ENCODE data around the gene SORCS2. TPM values are rescaled to one million over a fixed set of nuclear protein-coding genes. Genes with fewer than 3 reads are reported as not detected.

The SORCS2 gene
- total RNA-seq, 2 experiments from 2014 or later, result 0.07 to 0.15 TPM

DNA sequence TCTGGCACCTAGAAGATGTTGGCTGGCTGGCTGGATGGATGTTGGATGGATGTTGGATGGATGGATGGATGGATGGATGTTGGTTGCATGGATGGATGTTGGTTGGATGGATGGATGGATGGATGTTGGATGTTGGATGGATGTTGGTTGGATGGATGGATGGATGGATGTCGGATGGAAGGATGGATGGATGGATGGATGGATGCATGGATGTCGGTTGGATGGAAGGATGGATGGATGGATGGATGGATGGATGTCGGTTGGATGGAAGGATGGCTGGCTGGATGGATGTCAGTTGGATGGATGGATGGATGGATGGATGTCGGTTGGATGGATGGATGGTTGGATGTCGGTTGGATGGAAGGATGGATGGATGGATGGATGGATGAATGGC, 145.7 kb downstream of the SORCS2 start:
- H3K36me3 Mint-ChIP-seq (ENCODE audit: low read depth), result no peaks in the 10 kb centered on the region
- intact Hi-C loops (cut with micrococcal nuclease), result no loop called here
- CTCF ChIA-PET, result interaction anchor here (1.0 kb wide), 1 partner anchor 21 kb away, joined by 3 read pairs; no protein-coding TSS in a partner anchor

GRCh38 chr4:7338876-7339623, 146.7 kb downstream of the SORCS2 start:
- no peak for DNase-seq
- intact Hi-C loops (cut with micrococcal nuclease), result no loop called here
- Mint-ChIP-seq H3K4me3 (no peak overlapping the region), H3K27ac (no peak overlapping the region), H3K36me3 (ENCODE audit: low read depth) (no peaks in the 10 kb centered on the region), H3K4me1 (ENCODE audit: low read depth) (no peaks in the 10 kb centered on the region), H3K9me3 (no peaks in the 10 kb centered on the region), H3K27me3 (ENCODE audit: low read depth) (no peaks in the 10 kb centered on the region)
- CTCF ChIA-PET, result interaction anchor here (1.0 kb wide), 1 partner anchor 22 kb away, joined by 3 read pairs; no protein-coding TSS in a partner anchor

More for the DNA sequence above, 145.7 kb downstream of the SORCS2 start:
- H3K4me3 Mint-ChIP-seq, result no peak overlapping the region
- no peaks in the 10 kb centered on the region for H3K9me3 Mint-ChIP-seq
- no peaks in the 10 kb centered on the region for H3K27me3 Mint-ChIP-seq (ENCODE audit: low read depth)
- H3K4me1 Mint-ChIP-seq (ENCODE audit: low read depth), result no peaks in the 10 kb centered on the region
- no peak for DNase-seq
- no peak overlapping the region for H3K27ac Mint-ChIP-seq

DNA sequence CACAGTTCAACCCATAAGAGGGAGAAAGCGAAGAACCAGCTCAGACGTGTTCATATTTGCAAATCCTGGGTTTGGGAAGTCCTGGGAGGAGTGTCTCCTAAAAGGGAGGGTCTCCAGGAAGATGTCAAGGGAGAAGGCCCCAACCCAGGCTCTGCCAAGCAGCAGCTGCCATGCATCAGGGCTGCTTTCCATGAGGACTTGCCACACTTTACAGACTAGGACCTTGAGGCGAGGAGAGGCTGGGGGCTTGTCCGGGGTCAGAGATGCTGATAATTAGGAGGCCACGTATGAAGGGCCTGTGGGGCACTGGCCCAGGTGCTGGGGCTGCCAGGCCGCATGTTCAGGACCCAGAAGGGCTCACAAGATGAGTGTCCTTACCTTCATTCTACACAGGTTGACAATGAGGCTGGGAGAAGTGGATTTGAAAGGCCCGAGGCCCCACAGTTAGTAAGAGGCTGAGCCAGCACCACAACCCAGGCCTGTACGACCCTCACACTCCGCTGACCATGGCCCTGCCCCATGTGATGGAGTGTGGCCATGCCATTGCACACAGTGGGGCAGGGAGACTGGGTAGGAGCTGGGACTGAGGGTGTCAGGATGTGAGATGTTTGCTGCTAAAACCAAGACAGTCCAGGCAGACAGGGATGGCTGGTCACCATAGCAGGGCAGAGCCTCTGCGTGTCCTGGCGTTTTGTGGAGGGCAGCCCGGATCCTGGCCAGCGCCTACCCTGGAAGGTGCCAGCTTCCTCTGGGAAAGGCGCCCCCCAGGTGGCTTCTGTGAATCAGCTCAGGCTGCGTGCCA, 147.6 kb downstream of the SORCS2 start:
- DNase-seq, result no peak
- Mint-ChIP-seq H3K9me3 (no peaks in the 10 kb centered on the region), H3K36me3 (ENCODE audit: low read depth) (no peaks in the 10 kb centered on the region), H3K4me1 (ENCODE audit: low read depth) (no peaks in the 10 kb centered on the region), H3K4me3 (no peak overlapping the region), H3K27me3 (ENCODE audit: low read depth) (no peaks in the 10 kb centered on the region), H3K27ac (no peak overlapping the region)
- intact Hi-C loops (cut with micrococcal nuclease), result no loop called here
- CTCF ChIA-PET, result no interaction called here

GRCh38 chr4:7340553-7341433, 148.5 kb downstream of the SORCS2 start:
- Mint-ChIP-seq H3K36me3 (ENCODE audit: low read depth) (no peaks in the 10 kb centered on the region), H3K4me3 (no peak overlapping the region), H3K4me1 (ENCODE audit: low read depth) (no peaks in the 10 kb centered on the region), H3K27ac (no peak overlapping the region), H3K9me3 (peaks cover 4% of the 10 kb centered on the region), H3K27me3 (ENCODE audit: low read depth) (no peaks in the 10 kb centered on the region)
- intact Hi-C loops (cut with micrococcal nuclease), result no loop called here
- CTCF ChIA-PET, result no interaction called here
- no peak for DNase-seq

DNA sequence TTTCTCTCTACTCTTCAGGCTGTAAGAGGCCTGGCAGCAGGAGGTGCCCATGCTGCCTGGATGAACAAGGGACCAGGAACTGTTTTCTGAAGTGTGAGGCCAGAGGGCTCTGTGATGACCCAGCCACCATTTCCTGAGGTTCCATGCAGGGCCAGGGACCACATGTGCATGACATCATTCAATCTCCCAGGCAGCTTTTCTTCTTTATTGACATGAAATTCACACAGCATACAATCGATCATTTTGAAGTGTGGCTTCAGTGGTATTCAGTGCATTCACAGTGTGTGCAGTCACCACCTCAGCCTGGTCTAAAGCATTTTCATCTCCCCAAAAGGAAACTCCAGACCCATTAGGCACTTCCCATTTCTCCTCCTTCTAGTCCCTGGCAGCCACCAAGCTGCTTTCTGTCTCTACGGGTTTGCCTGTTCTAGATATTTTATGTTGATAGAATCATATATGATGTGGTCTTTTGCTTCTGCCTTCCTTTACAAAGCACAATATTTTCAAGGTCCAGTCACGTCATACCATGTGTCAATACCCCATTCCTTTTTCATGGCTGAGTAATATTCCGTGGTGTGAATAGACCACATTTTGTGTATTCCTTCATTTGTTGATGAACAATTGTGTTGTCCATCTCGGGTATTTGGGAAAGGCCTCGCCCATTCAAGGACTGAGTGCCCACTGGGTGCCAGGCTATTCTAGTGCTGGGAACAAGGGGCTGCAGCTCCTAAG, 149.3 kb downstream of the SORCS2 start:
- peaks cover 10% of the 10 kb centered on the region for H3K9me3 Mint-ChIP-seq

DNA sequence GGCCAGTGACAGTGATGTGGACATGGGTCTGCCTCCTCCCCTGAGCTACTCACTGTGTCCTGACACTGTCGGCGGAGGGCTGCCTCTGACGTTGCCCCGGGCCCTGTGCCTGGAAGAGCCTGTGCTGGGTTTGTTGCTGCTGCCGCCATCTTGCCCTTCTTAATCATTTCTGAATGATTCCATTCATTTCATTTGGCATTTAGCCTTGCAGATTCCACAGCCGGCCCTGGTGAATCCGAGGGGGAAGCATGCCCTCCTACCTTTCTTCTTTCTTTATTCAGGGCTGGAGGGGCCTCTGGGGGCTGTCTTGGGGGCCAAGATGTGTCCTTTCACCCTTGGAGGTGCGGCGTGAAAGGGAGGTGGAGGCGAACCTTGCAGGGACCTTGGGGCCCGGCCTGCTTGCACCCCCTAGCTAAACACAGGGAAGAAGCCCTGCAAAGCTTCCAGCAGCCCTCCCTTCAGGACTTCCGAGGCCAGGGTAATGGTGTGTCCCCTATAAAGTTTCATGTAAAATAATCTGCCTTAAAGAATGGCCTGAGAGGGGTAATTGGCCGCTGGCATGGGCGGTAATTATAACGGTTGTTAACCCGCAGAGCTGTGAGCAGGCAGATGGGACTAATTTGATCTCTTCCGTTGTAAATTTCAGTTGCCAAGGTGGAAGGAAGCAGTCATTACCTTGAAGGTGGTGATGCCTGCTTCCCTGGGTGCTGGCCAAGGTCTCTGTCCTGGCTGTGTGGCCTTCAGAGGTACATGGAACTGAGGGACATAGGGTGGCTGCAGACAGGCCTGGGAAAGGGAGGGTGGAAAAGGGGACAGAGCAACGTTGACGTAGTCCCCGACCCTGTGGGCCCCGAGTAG, 150.1 kb downstream of the SORCS2 start:
- Mint-ChIP-seq H3K27me3 (ENCODE audit: low read depth) (no peaks in the 10 kb centered on the region), H3K36me3 (ENCODE audit: low read depth) (no peaks in the 10 kb centered on the region), H3K4me1 (ENCODE audit: low read depth) (no peaks in the 10 kb centered on the region), H3K27ac (no peak overlapping the region), H3K4me3 (no peak overlapping the region), H3K9me3 (peaks cover 11% of the 10 kb centered on the region)
- no peak for DNase-seq
- intact Hi-C loops (cut with micrococcal nuclease), result no loop called here
- CTCF ChIA-PET, result no interaction called here

More for the DNA sequence above, 149.3 kb downstream of the SORCS2 start:
- Mint-ChIP-seq H3K27ac (no peak overlapping the region), H3K27me3 (ENCODE audit: low read depth) (no peaks in the 10 kb centered on the region), H3K36me3 (ENCODE audit: low read depth) (no peaks in the 10 kb centered on the region), H3K4me1 (ENCODE audit: low read depth) (no peaks in the 10 kb centered on the region), H3K4me3 (no peak overlapping the region)
- intact Hi-C loops (cut with micrococcal nuclease), result no loop called here
- CTCF ChIA-PET, result no interaction called here
- DNase-seq, result no peak

GRCh38 chr4:7343081-7343655, 150.8 kb downstream of the SORCS2 start:
- CTCF ChIA-PET, result no interaction called here
- no peak overlapping the region for H3K27ac Mint-ChIP-seq
- no peak for DNase-seq
- intact Hi-C loops (cut with micrococcal nuclease), result no loop called here
- H3K27me3 Mint-ChIP-seq (ENCODE audit: low read depth), result no peaks in the 10 kb centered on the region
- no peak overlapping the region for H3K4me3 Mint-ChIP-seq
- no peaks in the 10 kb centered on the region for H3K36me3 Mint-ChIP-seq (ENCODE audit: low read depth)
- no peaks in the 10 kb centered on the region for H3K4me1 Mint-ChIP-seq (ENCODE audit: low read depth)
- H3K9me3 Mint-ChIP-seq, result peaks cover 16% of the 10 kb centered on the region

DNA sequence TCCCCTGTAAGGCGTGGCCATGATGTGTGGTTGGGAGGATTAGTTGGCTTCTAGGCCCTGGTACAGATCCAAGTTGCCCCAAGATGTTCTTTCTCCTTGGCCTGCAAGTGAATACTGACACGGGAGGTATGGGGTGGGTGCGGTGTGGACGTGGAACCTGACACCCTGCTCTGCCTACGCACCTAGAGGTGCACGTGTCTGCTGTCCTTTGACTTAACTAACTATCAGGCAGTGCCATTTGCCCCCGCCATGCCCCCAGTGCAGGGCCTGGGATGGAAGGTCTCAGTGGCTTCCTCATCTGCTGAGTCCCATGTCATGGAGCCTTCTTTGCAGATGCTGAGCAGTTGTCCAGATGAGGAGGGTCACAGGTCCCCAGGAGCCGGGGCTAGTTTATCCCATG, 151.6 kb downstream of the SORCS2 start:
- DNase-seq, result no peak
- Mint-ChIP-seq H3K27me3 (ENCODE audit: low read depth) (no peaks in the 10 kb centered on the region), H3K9me3 (peaks cover 16% of the 10 kb centered on the region), H3K4me1 (ENCODE audit: low read depth) (no peaks in the 10 kb centered on the region), H3K4me3 (no peak overlapping the region), H3K27ac (no peak overlapping the region), H3K36me3 (ENCODE audit: low read depth) (no peaks in the 10 kb centered on the region)
- CTCF ChIA-PET, result no interaction called here
- intact Hi-C loops (cut with micrococcal nuclease), result no loop called here

- no peaks in the 10 kb centered on the region for H3K4me1 Mint-ChIP-seq (ENCODE audit: low read depth)
- intact Hi-C loops (cut with micrococcal nuclease), result no loop called here
- no peak overlapping the region for H3K4me3 Mint-ChIP-seq
- no peaks in the 10 kb centered on the region for H3K36me3 Mint-ChIP-seq (ENCODE audit: low read depth)
- no peak overlapping the region for H3K27ac Mint-ChIP-seq
- no peaks in the 10 kb centered on the region for H3K27me3 Mint-ChIP-seq (ENCODE audit: low read depth)
- CTCF ChIA-PET, result interaction anchor here (1.1 kb wide), 1 partner anchor 9 kb away, joined by 4 read pairs; no protein-coding TSS in a partner anchor
- DNase-seq, result no peak
- peaks cover 16% of the 10 kb centered on the region for H3K9me3 Mint-ChIP-seq
These were observed 152.4 kb downstream of the SORCS2 start for GRCh38 chr4:7344636-7345155.

- CTCF ChIA-PET, result no interaction called here
- DNase-seq, result no peak
- Mint-ChIP-seq H3K4me1 (ENCODE audit: low read depth) (no peaks in the 10 kb centered on the region), H3K36me3 (ENCODE audit: low read depth) (no peaks in the 10 kb centered on the region), H3K9me3 (peaks cover 16% of the 10 kb centered on the region), H3K27me3 (ENCODE audit: low read depth) (no peaks in the 10 kb centered on the region), H3K4me3 (no peak overlapping the region), H3K27ac (no peak overlapping the region)
- intact Hi-C loops (cut with micrococcal nuclease), result no loop called here
These were observed 155.6 kb downstream of the SORCS2 start for GRCh38 chr4:7347981-7348380.
